IPS-15b (cell line): ENCODE results near the gene NUTM2F.

ENCODE experiments used
- H3K27me3 ChIP-seq: one replicate; pipeline ENCODE4 v1.6.1; 2013; ENCODE audit warnings: low read length; ENCODE audit not compliant: control insufficient read depth, insufficient read depth
- H3K36me3 ChIP-seq: one replicate; pipeline ENCODE4 v1.6.1; 2013; ENCODE audit warnings: low read length; ENCODE audit not compliant: control insufficient read depth, insufficient read depth
- H3K4me1 ChIP-seq: one replicate; pipeline ENCODE4 v1.6.1; 2013; ENCODE audit warnings: mild to moderate bottlenecking, low read length; ENCODE audit not compliant: control insufficient read depth, insufficient read depth
- H3K4me3 ChIP-seq: one replicate; pipeline ENCODE4 v1.5.1; 2013; ENCODE audit warnings: low read depth, low read length
- H3K9ac ChIP-seq: one replicate; pipeline ENCODE4 v1.6.1; 2013; ENCODE audit warnings: low read depth, mild to moderate bottlenecking, low read length
- H3K9me3 ChIP-seq: one replicate; pipeline ENCODE4 v1.6.1; 2013; ENCODE audit warnings: mild to moderate bottlenecking, low read length; ENCODE audit not compliant: control insufficient read depth, insufficient read depth

The NUTM2F gene

GRCh38 chr9:94269264-94269663, 59.2 kb downstream of the NUTM2F start:
- no peaks in the 10 kb centered on the region for H3K9me3 ChIP-seq
- H3K9ac ChIP-seq: no peak overlapping the region
- no peaks in the 10 kb centered on the region for H3K27me3 ChIP-seq
- H3K4me3 ChIP-seq: no peak overlapping the region
- H3K4me1 ChIP-seq: no peaks in the 10 kb centered on the region
- H3K36me3 ChIP-seq: peaks cover 2% of the 10 kb centered on the region
